Germinal center (tissue), 1 donor: Measurements from ENCODE around the gene EP400.

Experiments used
- DNase-seq: peaks from one replicate; pipeline ENCODE4 v3.0.0; 2012; ENCODE audit warnings: mixed read lengths, low spot score

Gene EP400

GRCh38 chr12:132019891-132020290 lies 70.1 kb downstream of the EP400 start:
- DNase-seq: no peak

DNA sequence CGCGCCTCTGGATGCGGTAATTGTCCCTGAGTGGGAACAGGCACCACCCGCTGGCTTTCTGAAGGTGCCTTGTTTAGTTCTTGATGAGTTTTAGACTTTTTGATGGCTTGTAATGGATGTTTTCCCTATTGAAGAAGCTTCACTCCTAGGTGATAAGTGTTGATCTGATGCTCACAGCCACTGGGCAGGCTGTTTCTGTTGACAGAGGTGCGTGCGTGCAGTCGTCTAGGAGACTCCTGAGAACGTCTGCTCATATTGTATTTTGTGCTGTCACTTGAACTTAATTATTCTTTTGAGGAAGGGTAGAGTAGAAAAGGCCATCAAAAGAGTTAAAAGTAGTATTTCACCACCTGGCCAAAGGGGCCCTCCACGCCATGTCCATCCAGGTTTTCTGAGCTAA lies 70.5 kb downstream of the EP400 start:
- no peak for DNase-seq

DNA sequence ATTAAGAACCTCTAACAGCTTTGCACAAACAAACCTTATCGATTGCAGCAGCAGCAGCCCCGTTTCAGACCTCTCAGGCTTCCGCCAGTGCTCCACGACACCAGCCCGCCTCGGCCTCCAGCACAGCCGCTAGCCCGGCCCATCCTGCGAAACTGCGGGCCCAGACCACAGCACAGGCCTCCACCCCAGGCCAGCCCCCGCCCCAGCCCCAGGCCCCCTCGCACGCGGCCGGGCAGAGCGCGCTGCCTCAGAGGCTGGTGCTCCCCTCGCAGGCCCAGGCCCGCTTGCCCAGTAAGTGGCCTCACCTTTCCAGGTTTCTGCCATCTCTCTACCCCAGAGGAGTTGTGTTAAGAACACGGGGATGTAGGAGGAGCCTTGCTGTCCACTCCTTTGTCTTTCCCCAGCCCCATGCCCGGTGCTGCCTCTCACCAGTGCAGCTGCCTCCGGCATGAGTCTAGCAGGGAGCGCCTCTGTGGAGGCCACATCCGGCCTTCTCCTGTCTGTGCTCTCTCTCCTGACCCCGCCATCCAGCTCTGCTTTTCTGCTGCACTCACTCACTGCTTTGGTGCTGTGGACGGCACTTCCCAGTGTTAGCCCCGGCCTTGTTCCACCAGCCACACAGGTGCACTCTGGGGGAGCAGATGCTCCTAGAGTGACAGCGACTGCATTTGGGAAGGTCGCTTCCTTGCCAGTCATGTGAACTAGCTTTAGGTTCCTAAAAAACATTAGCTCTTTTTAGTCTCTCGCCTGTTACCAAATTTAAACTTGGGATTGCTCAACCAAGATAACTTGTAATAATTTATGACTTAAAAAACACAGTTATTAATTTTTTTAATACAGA lies 71.5 kb downstream of the EP400 start:
- DNase-seq: no peak

DNA sequence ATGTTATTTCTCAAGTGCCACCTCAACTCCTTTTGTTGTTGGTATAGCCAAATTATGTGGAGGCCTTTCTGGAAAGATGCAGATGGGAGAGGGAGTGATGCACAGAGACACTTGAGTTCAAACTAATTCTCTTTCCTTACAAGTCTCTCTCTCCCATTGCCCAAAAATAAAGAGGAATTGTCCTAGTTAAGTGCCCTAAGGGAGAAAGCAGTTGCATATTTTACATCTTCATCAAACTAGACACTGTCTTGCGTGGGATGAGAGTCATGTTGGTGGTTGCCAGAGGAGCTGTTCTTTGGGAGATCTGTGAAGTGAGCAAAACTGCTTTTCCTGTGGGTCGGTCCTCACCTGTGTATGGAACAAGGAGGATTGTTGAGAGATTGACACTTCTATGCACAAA lies 72.2 kb downstream of the EP400 start:
- DNase-seq: no peak

DNA sequence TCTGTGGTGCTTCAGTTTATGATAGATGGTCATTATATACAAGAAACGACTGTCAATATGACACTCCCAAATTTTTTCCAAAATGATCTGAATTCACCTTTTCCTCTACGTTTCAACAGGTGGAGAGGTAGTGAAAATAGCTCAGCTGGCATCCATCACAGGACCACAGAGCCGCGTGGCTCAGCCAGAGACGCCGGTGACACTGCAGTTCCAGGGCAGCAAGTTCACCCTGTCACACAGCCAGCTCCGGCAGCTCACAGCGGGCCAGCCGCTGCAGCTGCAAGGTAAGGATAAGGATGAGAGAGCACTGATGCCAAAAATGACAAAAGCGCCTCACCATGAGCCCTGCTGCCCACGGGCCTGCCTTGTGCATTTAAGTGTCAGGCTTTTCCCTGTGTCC lies 73.9 kb downstream of the EP400 start:
- no peak for DNase-seq

GRCh38 chr12:132024758-132025157 lies 75.0 kb downstream of the EP400 start:
- DNase-seq: no peak

DNA sequence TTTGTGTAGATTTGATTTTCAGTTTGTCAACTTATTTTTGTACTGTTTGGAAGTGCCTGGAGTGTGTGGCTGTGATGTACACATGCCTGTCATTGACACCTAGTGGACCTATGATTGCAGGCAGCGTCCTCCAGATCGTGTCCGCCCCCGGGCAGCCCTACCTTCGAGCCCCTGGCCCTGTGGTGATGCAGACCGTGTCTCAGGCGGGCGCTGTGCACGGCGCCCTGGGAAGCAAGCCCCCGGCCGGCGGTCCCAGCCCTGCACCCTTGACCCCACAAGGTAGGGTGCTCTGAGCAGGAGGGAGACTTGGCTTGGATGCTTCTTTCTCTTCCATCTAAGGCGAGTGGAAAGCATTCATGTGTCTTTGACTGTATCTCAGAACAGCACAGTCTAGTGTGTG lies 75.8 kb downstream of the EP400 start:
- no peak for DNase-seq

- DNase-seq: no peak
Observed at GRCh38 chr12:132026061-132026795, 76.5 kb downstream of the EP400 start.

DNA sequence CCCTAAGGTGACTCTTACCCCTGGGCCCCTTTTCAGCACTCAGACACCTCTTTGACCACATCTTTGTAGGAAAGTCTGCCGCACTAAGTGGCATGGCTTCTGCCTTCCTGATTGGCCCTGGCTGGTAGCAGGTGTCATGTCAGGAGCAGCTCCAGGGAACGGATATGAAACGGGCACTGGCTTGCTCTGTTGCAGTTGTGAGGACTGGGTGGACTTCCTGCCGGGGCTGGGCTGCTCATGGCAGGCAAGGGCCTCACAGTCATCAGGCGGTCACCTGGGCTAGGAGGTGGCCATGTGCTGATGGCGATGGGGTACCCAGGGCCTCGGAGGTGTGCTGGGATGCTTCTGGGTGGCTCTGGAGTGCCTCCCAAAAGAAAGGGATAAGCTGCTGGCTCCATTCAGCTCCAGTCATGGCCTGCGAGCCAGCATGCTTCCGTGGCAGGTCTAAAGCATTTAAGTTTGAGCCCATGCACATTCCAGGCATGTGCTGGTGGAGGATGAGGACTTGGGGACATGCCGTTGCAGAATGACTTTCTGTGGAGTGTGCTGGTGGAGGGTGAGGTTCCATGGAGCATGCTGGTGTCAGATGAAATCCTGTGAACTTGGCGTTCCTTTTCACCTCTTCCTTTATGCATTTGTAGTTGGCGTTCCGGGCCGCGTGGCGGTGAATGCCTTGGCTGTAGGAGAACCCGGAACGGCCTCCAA lies 77.2 kb downstream of the EP400 start:
- no peak for DNase-seq

DNA sequence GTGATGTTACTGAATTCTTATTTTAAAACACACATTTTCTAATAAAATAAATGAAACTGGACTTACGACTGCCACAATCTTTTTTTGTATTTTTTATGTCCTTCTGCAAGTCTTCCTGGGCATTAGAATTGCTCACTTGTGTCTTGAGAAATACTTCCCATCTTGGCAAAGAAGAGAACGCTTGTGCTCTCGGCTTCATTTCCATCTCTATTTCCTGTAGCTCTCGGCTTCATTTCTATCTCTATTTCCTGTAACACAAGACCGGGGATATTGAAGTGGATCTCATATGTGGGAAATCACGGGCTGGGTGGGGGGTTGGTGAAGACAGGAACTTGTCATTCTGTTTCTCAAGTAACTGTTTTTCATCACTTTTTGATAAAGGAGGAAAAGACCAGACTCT lies 77.9 kb downstream of the EP400 start:
- no peak for DNase-seq

- no peak for DNase-seq
Observed at GRCh38 chr12:132028111-132028510, 78.4 kb downstream of the EP400 start.

DNA sequence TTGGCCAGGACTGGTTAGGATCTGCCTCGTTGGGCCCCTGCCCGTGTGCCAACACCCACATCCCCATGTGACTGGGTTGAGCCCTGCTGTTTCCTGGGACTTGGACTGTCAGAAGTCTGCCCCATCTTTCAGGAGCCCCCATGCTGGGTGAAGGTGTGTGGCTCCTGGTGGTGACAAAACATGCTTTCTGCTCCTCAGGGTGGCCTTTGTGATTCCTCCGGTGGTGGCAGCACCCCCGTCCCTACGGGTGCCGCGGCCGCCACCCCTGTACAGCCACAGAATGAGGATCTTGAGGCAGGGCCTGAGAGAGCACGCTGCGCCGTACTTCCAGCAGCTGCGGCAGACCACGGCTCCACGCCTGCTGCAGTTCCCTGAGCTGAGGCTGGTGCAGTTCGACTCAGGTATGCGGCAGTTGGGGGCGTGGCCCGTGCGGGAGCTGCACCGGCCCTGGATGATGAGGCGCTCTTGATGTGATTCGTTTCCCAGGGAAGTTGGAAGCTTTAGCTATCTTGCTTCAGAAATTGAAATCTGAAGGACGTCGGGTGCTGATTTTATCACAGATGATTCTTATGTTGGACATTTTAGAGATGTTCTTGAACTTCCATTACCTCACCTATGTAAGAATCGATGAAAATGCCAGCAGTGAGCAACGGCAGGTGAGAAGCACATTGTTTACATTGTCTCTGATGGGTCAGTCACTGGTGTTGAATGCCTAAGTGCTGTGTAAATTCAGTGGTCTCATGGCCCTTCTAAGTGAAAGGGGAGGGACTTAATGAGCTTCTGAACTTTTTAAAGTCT lies 80.0 kb downstream of the EP400 start:
- no peak for DNase-seq

- no peak for DNase-seq
Observed at GRCh38 chr12:132030367-132031038, 80.8 kb downstream of the EP400 start.

DNA sequence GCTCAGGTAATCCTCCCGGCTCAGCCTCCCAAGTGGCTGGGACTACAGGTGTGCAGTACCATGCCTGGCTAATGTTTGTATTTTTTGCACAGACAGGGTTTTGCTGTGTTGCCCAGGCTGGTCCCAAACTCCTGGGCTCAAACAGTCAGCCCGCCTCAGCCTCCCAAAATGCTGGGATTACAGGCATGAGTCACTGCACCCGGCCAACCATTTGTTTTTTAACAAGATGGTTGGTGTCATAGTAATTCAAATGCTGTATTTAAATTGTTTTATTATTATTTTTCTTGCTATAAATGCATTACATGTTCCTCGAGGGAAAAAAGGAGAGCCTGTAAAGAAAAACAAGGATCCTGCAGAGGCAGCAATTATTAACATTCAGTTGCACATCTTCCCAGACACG lies 83.9 kb downstream of the EP400 start:
- no peak for DNase-seq

GRCh38 chr12:132036063-132036683 lies 86.4 kb downstream of the EP400 start:
- no peak for DNase-seq

DNA sequence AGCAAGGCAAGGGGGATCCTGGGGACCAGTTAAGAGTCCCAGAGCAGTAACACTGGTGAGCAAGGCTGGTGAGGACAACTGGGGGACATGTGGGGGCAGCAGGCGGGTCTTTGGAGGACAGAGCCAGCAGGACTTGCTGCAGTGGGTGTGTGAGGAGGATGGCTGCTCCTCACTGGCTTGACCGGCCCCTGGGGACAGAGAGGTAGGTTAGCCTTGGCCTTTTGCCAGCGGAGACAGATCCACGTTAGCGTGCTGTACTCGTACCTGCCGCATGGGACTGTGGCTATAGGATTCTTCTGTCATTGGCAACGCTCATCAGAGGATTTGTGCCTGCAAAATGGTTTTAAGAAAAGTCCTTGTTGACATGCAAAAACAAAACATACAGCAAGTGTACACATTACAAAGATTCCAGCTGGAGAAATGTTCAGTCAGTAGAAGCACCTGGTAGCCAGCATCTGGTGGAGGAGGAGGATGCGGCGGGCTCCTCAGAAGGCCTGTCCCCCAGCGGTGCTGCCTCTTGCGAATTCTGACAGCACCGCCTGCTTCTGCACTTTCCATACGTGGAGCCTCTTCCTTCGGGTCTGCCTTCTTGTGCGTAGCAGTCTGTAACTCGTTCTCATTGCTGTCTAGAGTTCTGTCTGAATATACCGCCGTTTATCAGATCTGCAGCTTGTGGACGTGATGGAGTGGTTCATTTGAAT lies 91.3 kb downstream of the EP400 start:
- no peak for DNase-seq

DNA sequence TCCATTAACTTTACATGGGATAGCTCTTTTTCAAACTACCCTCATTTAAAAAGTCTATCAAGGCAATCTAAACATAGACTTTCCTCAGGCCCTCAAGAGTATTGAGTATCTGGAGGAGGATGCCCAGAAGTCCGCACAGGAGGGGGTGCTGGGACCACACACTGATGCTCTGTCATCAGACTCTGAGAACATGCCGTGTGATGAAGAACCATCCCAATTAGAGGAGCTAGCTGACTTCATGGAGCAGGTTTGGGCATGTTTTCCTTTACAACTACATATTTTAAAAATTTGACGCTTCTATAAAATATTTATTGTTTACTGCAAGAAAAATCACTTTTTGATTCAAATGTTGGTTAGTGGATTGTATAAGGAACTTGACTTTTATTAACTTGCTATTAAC lies 93.5 kb downstream of the EP400 start:
- DNase-seq: no peak

DNA sequence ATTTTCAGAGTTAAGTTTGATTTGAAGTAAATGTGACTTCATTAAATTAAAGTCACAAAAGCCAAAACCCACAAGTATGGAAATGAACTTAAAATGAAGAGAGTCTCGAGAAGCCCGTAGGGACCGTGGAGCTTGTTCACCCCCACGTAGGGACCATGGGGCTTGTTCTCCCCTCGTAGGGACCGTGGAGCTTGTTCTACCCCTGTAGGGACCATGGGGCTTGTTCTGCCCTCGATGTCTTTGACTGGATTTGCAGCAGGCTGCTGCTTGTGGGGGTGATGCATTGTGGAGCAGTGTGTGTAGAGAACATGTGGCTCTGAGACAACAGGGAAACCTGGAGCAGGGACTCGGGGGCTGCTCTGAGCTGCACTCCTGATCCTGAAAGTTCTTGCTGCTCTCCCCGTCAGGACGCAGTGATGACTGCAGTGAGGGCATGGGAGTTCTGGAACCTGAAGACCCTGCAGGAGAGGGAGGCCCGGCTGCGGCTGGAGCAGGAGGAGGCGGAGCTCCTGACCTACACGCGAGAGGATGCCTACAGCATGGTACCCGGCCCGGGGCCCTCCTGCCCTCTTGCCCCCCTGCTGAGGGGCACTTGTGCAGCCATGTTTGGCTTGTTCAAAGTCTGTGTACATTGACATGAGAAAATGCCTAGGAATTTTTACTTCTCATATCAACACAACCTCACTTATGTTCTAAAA lies 94.2 kb downstream of the EP400 start:
- no peak for DNase-seq

GRCh38 chr12:132044661-132045412 lies 95.1 kb downstream of the EP400 start:
- DNase-seq: no peak
